Osteoblast (primary cell): ENCODE results near the gene DMKN. TPM values are rescaled to one million over a fixed set of nuclear protein-coding genes. Genes with fewer than 3 reads are reported as not detected.

Experiments
- DNase-seq: peaks from one replicate; pipeline ENCODE4 v3.0.0; 2011; ENCODE audit warnings: low spot score, mixed read lengths; ENCODE audit not compliant: insufficient read length; ENCODE audit errors: missing footprints
- H2AFZ ChIP-seq: 2 replicates; pipeline ENCODE4 v1.6.0; 2011; ENCODE audit warnings: mild to moderate bottlenecking, low read length
- H3K27ac ChIP-seq: 2 replicates; pipeline ENCODE4 v1.5.1; 2011; ENCODE audit warnings: mild to moderate bottlenecking, low read depth, low read length, moderate library complexity
- H3K27me3 ChIP-seq: 2 replicates; pipeline ENCODE4 v1.6.0; 2012; ENCODE audit warnings: mild to moderate bottlenecking, control low read depth, inconsistent platforms, low read length, moderate library complexity; ENCODE audit not compliant: insufficient read depth
- H3K36me3 ChIP-seq: 2 replicates; pipeline ENCODE4 v1.5.1; 2011; ENCODE audit warnings: mild to moderate bottlenecking, low read length, control low read depth, moderate library complexity; ENCODE audit not compliant: insufficient read depth
- H3K4me1 ChIP-seq: 2 replicates; pipeline ENCODE4 v1.5.1; 2011; ENCODE audit warnings: mild to moderate bottlenecking, low read length, control low read depth, moderate library complexity; ENCODE audit not compliant: insufficient read depth
- H3K4me2 ChIP-seq: 2 replicates; pipeline ENCODE4 v1.6.0; 2011; ENCODE audit warnings: mild to moderate bottlenecking, low read length; ENCODE audit not compliant: insufficient read depth
- H3K4me3 ChIP-seq: fragments of 200-600 bp; sonication (generic); 3 replicates; pipeline ENCODE4 v1.5.1; 2012; ENCODE audit warnings: mild to moderate bottlenecking, low read length, inconsistent platforms; ENCODE audit not compliant: insufficient read depth
- H3K79me2 ChIP-seq: 2 replicates; pipeline ENCODE4 v1.6.0; 2012; ENCODE audit warnings: mild to moderate bottlenecking, low read length, control low read depth, inconsistent platforms; ENCODE audit not compliant: insufficient read depth
- H3K9me3 ChIP-seq: 2 replicates; pipeline ENCODE4 v1.5.1; 2011; ENCODE audit warnings: low read depth, low read length, control low read depth
- H4K20me1 ChIP-seq: 2 replicates; pipeline ENCODE4 v1.6.0; 2012; ENCODE audit warnings: mild to moderate bottlenecking, low read length, control low read depth; ENCODE audit not compliant: insufficient read depth
- total RNA-seq: library from RNA; depleted of rRNA; stranded (reverse); fragments of >200 nt; gene quantifications from 2 replicates; pipeline ENCODE4 v1.2.3, GENCODE V29; 2012
- TF ChIP-seq, protein P1 (sequence below): IDR thresholded peaks from 2 replicates; pipeline ENCODE4 v1.5.1; 2011; ENCODE audit warnings: mild to moderate bottlenecking, low read depth, low read length, moderate library complexity; ENCODE audit errors: extremely low read depth

DMKN gene
- total RNA-seq, 1 donor = 24.2 TPM

DNA sequence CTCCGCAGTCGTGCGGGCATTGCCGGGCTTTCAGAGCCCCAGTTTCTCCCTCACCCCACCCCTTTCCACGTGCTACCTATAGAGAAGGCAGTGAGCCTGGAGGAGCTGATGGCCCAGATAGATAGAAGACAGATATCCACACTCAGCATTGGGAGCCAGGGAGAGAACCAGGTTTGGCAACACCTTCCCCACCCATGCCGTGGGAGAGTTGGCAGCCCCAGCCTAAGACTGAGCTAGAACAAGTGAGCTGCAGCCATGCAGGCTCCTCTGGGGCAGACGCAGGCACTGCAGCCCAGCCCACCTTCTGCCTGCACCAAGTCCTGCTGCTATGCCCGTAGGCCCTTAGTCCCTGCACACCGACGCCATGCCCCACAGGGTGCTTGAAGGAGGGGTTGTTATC lies 12.8 kb downstream of the DMKN start:
- H3K4me2 ChIP-seq = no peak overlapping the region
- no peaks in the 10 kb centered on the region for H3K27me3 ChIP-seq
- no peak overlapping the region for H3K27ac ChIP-seq
- H3K36me3 ChIP-seq = no peaks in the 10 kb centered on the region
- no peaks in the 10 kb centered on the region for H3K4me1 ChIP-seq
- H3K9me3 ChIP-seq = no peaks in the 10 kb centered on the region
- no peaks in the 10 kb centered on the region for H4K20me1 ChIP-seq
- TF ChIP-seq, protein P1, sequence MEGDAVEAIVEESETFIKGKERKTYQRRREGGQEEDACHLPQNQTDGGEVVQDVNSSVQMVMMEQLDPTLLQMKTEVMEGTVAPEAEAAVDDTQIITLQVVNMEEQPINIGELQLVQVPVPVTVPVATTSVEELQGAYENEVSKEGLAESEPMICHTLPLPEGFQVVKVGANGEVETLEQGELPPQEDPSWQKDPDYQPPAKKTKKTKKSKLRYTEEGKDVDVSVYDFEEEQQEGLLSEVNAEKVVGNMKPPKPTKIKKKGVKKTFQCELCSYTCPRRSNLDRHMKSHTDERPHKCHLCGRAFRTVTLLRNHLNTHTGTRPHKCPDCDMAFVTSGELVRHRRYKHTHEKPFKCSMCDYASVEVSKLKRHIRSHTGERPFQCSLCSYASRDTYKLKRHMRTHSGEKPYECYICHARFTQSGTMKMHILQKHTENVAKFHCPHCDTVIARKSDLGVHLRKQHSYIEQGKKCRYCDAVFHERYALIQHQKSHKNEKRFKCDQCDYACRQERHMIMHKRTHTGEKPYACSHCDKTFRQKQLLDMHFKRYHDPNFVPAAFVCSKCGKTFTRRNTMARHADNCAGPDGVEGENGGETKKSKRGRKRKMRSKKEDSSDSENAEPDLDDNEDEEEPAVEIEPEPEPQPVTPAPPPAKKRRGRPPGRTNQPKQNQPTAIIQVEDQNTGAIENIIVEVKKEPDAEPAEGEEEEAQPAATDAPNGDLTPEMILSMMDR = no peak
- peak; percentile 47 for DNase-seq
- H3K4me3 ChIP-seq = no peak overlapping the region
- H3K79me2 ChIP-seq = no peaks in the 10 kb centered on the region
- H2AFZ ChIP-seq = no peak overlapping the region

DNA sequence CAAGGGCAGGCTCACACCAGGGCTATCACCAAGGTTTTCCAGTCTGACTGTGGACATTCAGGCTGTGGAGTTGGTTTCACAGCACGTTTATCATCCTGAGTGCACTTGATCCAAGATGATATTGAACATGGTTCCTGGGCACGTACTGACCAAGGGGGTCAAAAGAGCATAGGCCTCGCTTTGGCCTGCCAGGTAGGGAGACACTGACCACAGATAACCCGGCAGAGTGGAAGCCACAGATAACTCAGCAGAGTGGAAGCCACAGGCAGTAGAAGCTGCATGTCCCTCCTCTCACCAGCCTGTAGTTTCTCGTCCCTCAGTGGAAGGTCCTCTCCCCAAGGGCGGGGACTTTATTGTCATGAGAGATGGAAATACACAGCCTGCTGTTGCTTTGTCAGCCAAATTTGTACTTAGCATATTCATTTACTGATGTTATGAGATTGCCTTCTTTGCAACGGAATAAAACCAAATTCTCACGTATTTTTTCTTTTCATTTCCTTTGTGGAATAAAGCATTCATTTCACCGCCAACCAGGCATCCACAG lies 14.4 kb downstream of the DMKN start:
- TF ChIP-seq, protein P1 = no peak
- Histone ChIP-seq H3K36me3 (no peaks in the 10 kb centered on the region), H3K27me3 (peaks cover under 1% of the 10 kb centered on the region), H3K27ac (no peak overlapping the region), H3K79me2 (no peaks in the 10 kb centered on the region), H3K4me2 (no peak overlapping the region), H3K9me3 (no peaks in the 10 kb centered on the region), H4K20me1 (no peaks in the 10 kb centered on the region), H2AFZ (no peak overlapping the region), H3K4me1 (no peaks in the 10 kb centered on the region), H3K4me3 (no peak overlapping the region)
- peak; percentile 36 for DNase-seq

DNA sequence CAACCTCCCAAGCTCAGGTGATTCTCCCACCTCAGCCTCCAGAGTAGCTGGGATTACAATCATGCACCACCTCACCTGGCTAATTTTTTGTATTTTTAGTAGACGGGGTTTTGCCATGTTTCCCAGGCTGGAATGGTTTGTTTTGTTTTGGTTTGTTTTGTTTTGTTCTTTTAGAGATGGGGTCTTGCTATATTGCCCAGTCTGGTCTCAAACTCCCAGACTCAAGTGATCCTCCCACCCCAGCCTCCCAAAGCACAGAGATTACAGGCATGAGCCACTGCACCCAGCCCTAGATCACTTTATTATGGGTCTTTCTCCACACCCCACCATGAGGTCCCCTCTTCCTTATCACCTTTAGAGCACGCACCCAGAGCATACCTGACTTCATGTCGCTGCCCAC lies 15.2 kb downstream of the DMKN start:
- Histone ChIP-seq H3K4me3 (no peak overlapping the region), H3K4me2 (no peak overlapping the region), H3K27ac (no peak overlapping the region), H3K9me3 (no peaks in the 10 kb centered on the region), H3K79me2 (no peaks in the 10 kb centered on the region), H2AFZ (no peak overlapping the region), H3K36me3 (no peaks in the 10 kb centered on the region), H4K20me1 (no peaks in the 10 kb centered on the region), H3K27me3 (peaks cover 5% of the 10 kb centered on the region), H3K4me1 (no peaks in the 10 kb centered on the region)
- TF ChIP-seq, protein P1 = no peak
- DNase-seq = no peak

DNA sequence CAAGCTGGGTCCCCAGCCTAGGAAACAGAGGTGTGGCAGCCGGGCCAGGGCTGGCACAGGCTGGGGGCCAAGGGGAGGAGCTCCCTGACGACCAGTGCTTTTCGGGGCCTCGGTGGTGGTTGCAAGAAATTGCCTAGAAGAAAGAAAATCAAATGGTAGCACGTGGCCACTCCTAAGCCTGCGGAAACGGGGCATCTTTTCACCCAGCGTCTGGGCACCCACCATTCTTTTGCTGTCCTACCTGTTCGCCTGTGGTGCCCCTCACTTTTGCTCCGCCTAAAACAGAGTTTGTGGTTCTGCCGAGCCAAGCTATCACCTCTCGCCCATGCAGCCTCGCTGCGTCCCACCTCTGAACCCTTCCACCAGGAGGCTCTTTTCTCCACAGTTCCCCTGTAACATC lies 16.0 kb downstream of the DMKN start:
- peak; percentile 31 for DNase-seq
- Histone ChIP-seq H3K4me1 (no peaks in the 10 kb centered on the region), H3K27me3 (peaks cover 11% of the 10 kb centered on the region), H3K36me3 (no peaks in the 10 kb centered on the region), H3K27ac (no peak overlapping the region), H3K4me3 (no peak overlapping the region), H3K4me2 (no peak overlapping the region), H4K20me1 (no peaks in the 10 kb centered on the region), H2AFZ (no peak overlapping the region), H3K79me2 (no peaks in the 10 kb centered on the region), H3K9me3 (no peaks in the 10 kb centered on the region)
- TF ChIP-seq, protein P1 = no peak
